Globus pallidus (tissue), 1 donor: ENCODE measurements around the gene PCDH15.
A peak's percentile ranks its signal among the peaks of the same experiment; 100 is the strongest.
"Not testable (repeated sequence)": the region's sequence is repeated elsewhere in the genome, so short reads cannot be mapped to it uniquely, and the experiment has no call there.

ENCODE experiments used
- DNase-seq: peaks from one replicate; pipeline ENCODE4 v3.0.0-alpha.2; 2015; ENCODE audit warnings: low spot score

Gene PCDH15

GRCh38 chr10:53980210-53980609 lies 820.8 kb downstream of the PCDH15 start:
- DNase-seq = no peak

DNA sequence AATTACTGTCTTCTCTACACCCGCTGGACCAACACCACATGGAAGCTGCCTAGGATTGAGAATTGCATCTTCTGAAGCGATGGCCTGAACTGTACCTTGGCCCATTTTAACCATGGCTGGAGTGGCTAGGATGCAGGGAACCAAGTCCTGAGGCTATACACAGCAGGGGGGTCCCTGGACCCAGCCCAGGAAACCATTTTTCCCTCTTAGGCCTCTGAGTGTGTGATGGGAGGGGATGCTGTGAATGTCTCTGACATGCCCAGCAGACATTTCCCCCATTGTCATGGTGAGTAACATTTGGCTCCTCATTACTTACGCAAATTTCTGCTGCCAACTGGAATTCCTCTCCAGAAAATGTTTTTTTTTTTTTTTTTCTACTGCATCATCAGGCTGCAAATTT lies 822.7 kb downstream of the PCDH15 start:
- no peak for DNase-seq

DNA sequence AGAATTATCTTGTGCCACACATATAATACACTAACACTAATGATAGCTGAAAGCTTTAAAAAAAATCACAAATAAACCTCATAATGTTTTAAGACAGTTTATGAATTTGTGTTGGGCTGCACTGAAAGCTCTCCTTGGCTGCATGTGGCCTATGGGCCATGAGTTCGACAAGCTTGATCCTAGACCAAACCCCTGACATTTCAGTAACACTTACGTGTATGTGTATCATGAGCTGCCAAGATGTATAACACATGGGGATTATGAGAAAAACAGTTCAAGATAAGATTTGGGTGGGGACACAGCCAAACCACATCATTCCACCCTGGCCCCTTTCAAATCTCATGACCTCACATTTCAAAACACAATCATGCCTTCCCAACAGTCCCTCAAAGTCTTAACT lies 823.8 kb downstream of the PCDH15 start:
- DNase-seq = no peak

DNA sequence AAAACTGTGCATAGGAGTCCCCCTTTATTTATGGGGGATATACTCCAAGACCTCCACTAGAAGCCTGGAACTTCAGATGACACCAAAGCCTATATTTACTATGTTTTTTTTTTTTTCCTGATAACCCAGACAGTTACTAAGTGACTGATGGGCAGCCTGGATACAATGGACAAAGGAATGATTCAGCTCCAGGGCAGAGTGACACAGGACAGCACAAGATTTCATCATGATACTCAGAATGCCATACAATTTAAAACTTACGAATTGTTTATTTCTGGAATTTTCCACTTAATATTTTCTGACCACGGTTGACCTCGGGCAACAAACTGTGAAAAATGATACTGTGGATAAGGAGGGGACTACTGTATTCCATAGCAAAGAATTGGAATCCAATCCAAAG lies 843.6 kb downstream of the PCDH15 start:
- DNase-seq = peak; percentile 89

- DNase-seq = no peak
These were observed 845.9 kb downstream of the PCDH15 start for GRCh38 chr10:53955091-53955490.

DNA sequence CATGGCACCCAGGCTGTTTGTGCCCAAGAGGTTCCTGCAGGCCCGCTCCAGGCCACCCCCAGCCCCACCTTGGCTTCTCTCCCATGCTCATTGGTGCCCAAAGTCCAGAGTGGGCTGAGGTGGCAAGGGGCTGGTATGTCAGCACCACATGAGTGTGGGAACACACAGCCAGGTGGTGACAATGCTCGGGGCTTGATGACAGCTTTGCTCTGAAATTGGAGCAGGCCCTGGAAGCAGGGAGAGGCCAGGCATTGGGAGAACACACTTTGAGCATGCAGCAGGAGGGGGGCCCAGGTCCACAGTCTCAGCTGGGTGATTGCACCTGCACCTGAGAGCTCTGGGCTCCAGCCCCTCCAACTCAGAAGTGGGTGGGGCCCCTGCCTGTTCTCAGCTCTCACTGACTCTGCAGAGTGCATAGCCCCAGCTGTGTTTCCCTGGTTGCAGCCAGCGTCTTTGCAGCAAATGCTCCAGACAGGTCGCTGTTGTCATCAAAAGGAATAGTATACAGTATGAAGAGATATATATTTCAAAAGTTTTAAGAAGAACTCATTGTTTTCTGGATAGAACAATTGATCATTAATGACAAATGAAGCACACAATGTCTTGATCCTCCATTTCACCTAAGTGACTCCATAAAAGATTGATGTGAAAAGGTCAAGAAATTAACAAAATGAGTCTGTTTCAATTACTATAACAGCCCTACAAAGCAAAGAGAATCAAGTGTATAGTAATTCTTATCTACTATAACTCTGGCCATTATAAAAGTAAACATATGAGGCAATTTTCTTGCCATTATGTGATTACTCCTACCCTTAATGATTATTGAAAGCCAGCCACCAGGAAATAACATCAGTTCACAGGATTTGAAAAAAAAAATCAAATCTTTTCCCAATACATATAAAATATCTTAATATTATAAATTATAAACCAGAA lies 848.1 kb downstream of the PCDH15 start:
- no peak for DNase-seq

GRCh38 chr10:53939654-53940053 lies 861.4 kb downstream of the PCDH15 start:
- no peak for DNase-seq

GRCh38 chr10:53930648-53931047 lies 870.4 kb downstream of the PCDH15 start:
- DNase-seq = no peak

DNA sequence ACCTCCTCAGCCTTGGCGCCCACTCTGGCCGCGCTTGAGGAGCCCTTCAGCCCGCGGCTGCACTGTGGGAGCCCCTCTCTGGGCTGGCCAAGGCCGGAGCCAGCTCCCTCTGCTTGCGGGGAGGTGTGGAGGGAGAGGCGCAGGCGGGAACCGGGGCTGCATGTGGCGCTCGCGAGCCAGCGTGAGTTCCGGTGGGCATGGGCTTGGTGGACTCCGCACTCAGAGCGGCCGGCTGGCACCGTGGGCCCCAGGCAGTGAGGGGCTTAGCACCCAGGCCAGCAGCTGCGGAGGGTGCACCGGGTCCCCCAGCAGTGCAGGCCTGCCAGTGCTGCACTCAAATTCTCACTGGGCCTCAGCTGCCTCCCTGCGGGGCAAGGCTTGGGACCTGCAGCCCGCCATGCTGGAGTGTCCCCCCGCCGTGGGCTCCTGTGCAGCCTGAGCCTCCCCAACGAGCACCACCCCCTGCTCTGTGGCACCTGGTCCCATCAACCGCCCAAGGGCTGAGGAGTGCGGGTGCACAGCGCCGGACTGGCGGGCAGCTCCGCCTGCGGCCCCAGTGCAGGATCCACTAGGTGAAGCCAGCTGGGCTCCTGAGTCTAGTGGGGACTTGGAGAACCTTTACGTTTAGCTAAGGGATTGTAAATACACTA lies 876.9 kb downstream of the PCDH15 start:
- not testable (repeated sequence) for DNase-seq

GRCh38 chr10:53918755-53919154 lies 882.3 kb downstream of the PCDH15 start:
- no peak for DNase-seq

DNA sequence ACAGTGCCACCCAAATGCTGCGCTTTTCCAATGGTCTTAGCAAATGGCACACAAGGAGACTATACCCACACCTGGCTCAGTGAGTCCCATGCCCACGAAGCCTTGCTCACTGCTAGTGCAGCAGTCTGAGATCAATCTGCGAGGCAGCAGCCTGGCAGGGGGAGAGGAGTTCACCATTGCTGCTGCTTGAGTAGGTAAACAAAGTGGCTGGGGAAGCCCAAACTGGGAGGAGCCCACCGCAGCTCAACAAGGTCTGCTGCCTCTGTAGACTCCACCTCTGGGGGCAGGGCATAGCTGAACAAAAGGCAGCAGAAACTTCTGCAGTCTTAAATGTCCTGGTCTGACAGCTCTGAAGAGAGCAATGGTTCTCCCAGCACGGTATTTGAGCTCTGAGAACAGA lies 891.2 kb downstream of the PCDH15 start:
- no peak for DNase-seq

- no peak for DNase-seq
These were observed 896.4 kb downstream of the PCDH15 start for GRCh38 chr10:53904506-53905241.

DNA sequence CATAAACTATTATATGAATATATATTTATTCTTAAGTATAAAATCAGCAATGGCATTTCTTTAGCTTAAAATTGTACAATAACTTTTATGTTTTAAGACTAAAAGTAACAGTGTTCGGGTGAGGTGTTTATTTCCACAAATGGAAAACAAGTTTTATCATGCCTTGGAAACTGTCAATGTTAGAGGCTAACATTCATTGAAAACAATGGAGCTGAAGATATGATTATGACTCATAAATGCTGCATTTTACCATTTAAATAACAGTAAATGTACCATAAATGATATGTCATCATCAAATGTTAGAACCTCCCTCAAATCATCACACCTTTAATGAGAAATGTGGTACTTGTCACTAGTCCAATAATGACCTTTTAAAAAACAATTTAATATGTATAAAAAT lies 897.3 kb downstream of the PCDH15 start:
- DNase-seq = no peak

DNA sequence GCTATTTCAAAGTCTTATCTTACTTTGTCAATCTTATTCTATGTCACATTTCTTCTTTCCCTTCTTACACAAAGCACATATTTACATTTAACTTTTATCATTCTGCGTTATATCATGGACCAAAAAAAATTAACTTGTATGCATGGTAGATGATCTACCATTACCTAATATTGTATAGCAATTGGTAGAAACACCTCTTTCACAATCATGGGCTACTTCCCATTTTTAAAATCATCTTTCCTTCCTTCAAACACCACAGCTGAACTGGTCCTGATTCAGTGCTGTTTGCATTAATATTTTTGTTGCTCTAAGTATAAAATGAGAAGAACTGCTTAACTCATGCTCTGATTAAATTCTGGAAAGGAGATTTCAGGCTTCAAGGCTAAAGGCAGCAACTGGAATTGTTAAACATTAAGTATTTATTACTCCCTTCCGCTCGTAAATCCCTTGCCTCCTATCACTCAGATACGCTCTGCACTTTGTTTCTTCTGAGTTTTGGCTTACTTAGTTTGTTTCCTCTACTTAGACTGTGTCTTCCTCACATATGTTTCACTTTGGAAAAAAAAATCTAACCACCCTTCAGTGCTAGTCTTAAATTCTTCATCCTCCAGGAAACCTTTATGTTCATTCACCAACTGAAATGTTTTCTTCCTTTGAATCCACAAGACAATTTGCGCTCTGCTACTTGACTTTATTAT lies 901.4 kb downstream of the PCDH15 start:
- no peak for DNase-seq

DNA sequence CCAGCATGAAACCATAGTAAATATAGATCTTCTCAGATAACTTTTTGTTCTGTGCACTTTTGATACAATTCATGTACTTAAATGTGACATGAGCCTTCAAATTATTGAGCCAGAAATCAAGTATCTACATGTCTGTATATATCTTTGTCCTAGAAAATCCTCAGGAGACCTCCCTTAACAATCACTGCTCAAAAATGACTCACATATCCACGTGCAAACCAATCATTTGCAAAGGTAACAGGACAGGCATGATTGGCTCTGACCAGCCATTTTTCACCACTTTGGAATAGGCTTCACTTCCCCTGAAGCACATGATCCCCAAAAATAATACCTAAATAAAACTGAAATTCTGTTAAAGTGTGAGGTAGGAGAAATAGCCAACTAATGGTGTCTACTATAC lies 902.5 kb downstream of the PCDH15 start:
- no peak for DNase-seq

DNA sequence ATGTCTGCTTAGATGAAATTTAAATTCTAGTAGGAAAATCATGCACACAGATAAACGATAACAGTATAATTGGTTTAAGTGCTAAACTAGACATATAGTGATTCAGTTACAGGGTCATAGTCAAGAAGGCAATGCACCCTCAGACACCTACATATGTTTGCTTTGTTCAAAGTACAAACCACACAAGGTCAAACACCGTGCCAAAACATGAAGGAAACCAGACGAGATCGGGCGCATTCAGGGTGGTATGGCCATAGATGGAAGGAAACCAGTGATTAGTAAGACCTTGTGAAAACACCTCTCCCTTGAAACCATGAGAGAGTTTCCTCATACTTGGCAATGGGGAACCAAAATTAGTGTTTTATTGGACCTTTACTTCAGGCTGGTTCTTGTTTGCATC lies 906.9 kb downstream of the PCDH15 start:
- no peak for DNase-seq

DNA sequence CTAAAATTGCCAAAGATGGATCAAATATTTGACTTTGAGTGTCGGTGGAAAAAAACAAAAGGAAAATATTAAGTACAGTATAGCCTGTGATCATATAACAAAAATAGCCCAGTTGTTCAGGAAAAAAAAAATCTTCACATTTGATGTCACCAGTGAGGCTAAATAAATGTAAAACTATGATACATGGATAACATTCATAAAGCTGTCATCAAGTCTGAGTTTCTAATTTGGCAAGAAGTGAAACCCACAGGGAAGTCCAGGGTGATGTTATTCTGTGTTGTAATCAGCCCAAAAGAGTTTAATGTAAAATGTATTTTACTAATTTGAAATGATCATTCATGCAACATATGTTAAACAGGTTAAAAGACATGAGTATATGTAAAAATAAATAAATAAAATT lies 908.0 kb downstream of the PCDH15 start:
- no peak for DNase-seq

- DNase-seq = no peak
These were observed 914.4 kb downstream of the PCDH15 start for GRCh38 chr10:53886325-53887300.

DNA sequence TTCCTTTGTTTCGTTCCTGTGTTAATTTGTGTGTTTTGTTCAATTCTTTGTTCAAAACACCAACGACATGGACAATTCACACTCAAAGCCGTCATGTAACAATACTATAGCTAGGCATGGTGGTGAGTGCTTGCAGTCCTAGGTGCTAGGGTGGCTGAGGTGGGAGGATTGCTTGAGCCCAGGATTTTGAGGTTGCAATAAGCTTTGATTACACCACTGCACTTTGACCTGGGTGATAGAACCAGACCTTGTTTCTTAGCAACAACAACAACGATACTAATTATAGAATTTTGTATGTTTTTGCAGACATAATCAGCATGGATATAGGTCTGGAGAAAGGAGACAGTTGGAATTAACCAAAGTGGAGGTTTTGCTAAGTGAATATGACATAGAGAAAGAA lies 936.2 kb downstream of the PCDH15 start:
- DNase-seq = no peak

- no peak for DNase-seq
These were observed 948.4 kb downstream of the PCDH15 start for GRCh38 chr10:53852450-53853175.
